Natural killer cell (primary cell): ENCODE data around the gene GLIPR2. TPM values are rescaled to one million over a fixed set of nuclear protein-coding genes. Genes with fewer than 3 reads are reported as not detected.

ENCODE experiments used
- ATAC-seq, 3 donors: fragments of 150-1000 bp in 2 of 3; fragments of 200-7000 bp in 1 of 3; cut with Tn5 transposase; 1 replicate in 1 of 3; 2 replicates in 2 of 3; pipeline ENCODE4 v1.10.0; 2021; ENCODE audit warnings: mild to moderate bottlenecking in 2 of 3, moderate library complexity in 2 of 3
- DNase-seq, 2 donors: peaks; one replicate each; pipeline versions ENCODE4 v3.0.0 to v3.0.0-alpha.2; 2013 to 2021; ENCODE audit warnings: mixed read lengths in 1 of 2
- H3K27ac ChIP-seq: one replicate; pipeline ENCODE4 v1.5.1; 2013; ENCODE audit warnings: mild to moderate bottlenecking, low read length
- H3K27me3 ChIP-seq: one replicate; pipeline ENCODE4 v1.6.1; 2013; ENCODE audit warnings: low read length; ENCODE audit not compliant: control insufficient read depth, insufficient read depth
- H3K36me3 ChIP-seq: one replicate; pipeline ENCODE4 v1.6.1; 2013; ENCODE audit warnings: low read length; ENCODE audit not compliant: control insufficient read depth, insufficient read depth
- H3K4me1 ChIP-seq: one replicate; pipeline ENCODE4 v1.6.1; 2013; ENCODE audit warnings: low read length; ENCODE audit not compliant: control insufficient read depth, insufficient read depth
- H3K4me3 ChIP-seq: one replicate; pipeline ENCODE4 v1.5.1; 2013; ENCODE audit warnings: low read length
- H3K9me3 ChIP-seq: one replicate; pipeline ENCODE4 v1.6.1; 2013; ENCODE audit warnings: low read length; ENCODE audit not compliant: control insufficient read depth, insufficient read depth
- H3K27ac Mint-ChIP-seq, 2 donors: one replicate each; pipeline ENCODE4 v1.8.0; 2022; ENCODE audit warnings: mild to moderate bottlenecking in 2 of 2, mixed read lengths in 2 of 2, moderate library complexity in 1 of 2
- H3K27me3 Mint-ChIP-seq, 2 donors: one replicate each; pipeline ENCODE4 v1.8.0; 2022; ENCODE audit warnings: low read depth in 2 of 2, mixed read lengths in 2 of 2
- H3K36me3 Mint-ChIP-seq: one replicate; pipeline ENCODE4 v1.8.0; 2022; ENCODE audit warnings: mixed read lengths
- H3K4me1 Mint-ChIP-seq, 2 donors: one replicate each; pipeline ENCODE4 v1.8.0; 2022; ENCODE audit warnings: mixed read lengths in 2 of 2
- H3K4me3 Mint-ChIP-seq: one replicate; pipeline ENCODE4 v1.8.0; 2022; ENCODE audit warnings: mild to moderate bottlenecking, moderate library complexity, mixed read lengths
- H3K9me3 Mint-ChIP-seq, 2 donors: one replicate each; pipeline ENCODE4 v1.8.0; 2022; ENCODE audit warnings: mixed read lengths in 2 of 2
- WGBS: methylation state at CpG from one replicate; pipeline ENCODE4 v1.1.7; 2013; ENCODE audit warnings: missing lambda C conversion rate; ENCODE audit not compliant: insufficient coverage; 5-methylcytosine and 5-hydroxymethylcytosine counted together
- intact Hi-C: fragments of 100-400 bp; cut with micrococcal nuclease; formaldehyde crosslinking; loops from one replicate; pipeline ENCODE4 v1.14.2; 2022
- total RNA-seq, 4 donors: library from RNA; stranded (reverse); fragments of 120-200 nt in 1 of 4; gene quantifications; one replicate each; pipeline versions ENCODE4 v1.2.3 to v1.2.4, GENCODE V29; 2013 to 2022
- TF ChIP-seq, protein P1 (sequence below): fragments of 200-600 bp; IDR thresholded peaks from one replicate; pipeline ENCODE4 v1.8.0; 2022; ENCODE audit warnings: antibody characterized with exemption

The GLIPR2 gene
- total RNA-seq, 3 donors from 2014 or later (not counting 1 experiment from before 2014, with no cell fraction given): 124 to 135 (median 125) TPM

- intact Hi-C loops: loop anchor here (5.0 kb wide), 1 partner anchor 37 kb away; no protein-coding TSS in a partner anchor
- Histone ChIP-seq H3K9me3 (no peaks in the 10 kb centered on the region), H3K27ac (peak overlapping the region; percentile 11), H3K36me3 (peaks cover 2% of the 10 kb centered on the region), H3K4me3 (no peak overlapping the region), H3K4me1 (peaks cover 82% of the 10 kb centered on the region), H3K27me3 (no peaks in the 10 kb centered on the region)
- DNase-seq (no peak), ATAC-seq (no peak)
- TF ChIP-seq, protein P1, sequence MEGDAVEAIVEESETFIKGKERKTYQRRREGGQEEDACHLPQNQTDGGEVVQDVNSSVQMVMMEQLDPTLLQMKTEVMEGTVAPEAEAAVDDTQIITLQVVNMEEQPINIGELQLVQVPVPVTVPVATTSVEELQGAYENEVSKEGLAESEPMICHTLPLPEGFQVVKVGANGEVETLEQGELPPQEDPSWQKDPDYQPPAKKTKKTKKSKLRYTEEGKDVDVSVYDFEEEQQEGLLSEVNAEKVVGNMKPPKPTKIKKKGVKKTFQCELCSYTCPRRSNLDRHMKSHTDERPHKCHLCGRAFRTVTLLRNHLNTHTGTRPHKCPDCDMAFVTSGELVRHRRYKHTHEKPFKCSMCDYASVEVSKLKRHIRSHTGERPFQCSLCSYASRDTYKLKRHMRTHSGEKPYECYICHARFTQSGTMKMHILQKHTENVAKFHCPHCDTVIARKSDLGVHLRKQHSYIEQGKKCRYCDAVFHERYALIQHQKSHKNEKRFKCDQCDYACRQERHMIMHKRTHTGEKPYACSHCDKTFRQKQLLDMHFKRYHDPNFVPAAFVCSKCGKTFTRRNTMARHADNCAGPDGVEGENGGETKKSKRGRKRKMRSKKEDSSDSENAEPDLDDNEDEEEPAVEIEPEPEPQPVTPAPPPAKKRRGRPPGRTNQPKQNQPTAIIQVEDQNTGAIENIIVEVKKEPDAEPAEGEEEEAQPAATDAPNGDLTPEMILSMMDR: no peak
- peak overlapping the region; percentile 96 for H3K4me3 Mint-ChIP-seq
- no peaks in the 10 kb centered on the region for H3K36me3 Mint-ChIP-seq
- H3K27ac Mint-ChIP-seq: peak overlapping the region; percentile 93 to 100
- 94% methylated on average over 5 of the region's 5 CpGs for WGBS
- H3K9me3 Mint-ChIP-seq: no peaks in the 10 kb centered on the region
- peaks cover 70 to 77% of the 10 kb centered on the region in 2 donors for H3K4me1 Mint-ChIP-seq
- H3K27me3 Mint-ChIP-seq: no peaks in the 10 kb centered on the region
Observed at GRCh38 chr9:36138901-36139300, 2.4 kb downstream of the GLIPR2 start.

GRCh38 chr9:36140086-36141084 is 3.9 kb downstream of the GLIPR2 start:
- Histone ChIP-seq H3K4me1 (peaks cover 92% of the 10 kb centered on the region), H3K27me3 (no peaks in the 10 kb centered on the region), H3K36me3 (peaks cover 2% of the 10 kb centered on the region), H3K27ac (peak overlapping the region; percentile 86), H3K4me3 (no peak overlapping the region), H3K9me3 (no peaks in the 10 kb centered on the region)
- TF ChIP-seq, protein P1: no peak
- Mint-ChIP-seq H3K4me3 (peak overlapping the region; percentile 96), H3K27me3 (no peaks in the 10 kb centered on the region), H3K27ac (peak overlapping the region; percentile 93 to 100), H3K36me3 (no peaks in the 10 kb centered on the region), H3K4me1 (peaks cover 85 to 92% of the 10 kb centered on the region in 2 donors), H3K9me3 (peaks cover 2% of the 10 kb centered on the region in 2 donors)
- peak in 1 of 2 donors; percentile 59 for DNase-seq
- no peak for ATAC-seq
- intact Hi-C loops: loop anchor here (10.0 kb wide), 1 partner anchor 326 kb away; the partner anchor contains the start of genes HINT2 and SPAG8
- WGBS: 58% methylated on average over 11 of the region's 11 CpGs

- ATAC-seq (no peak), DNase-seq (no peak)
- intact Hi-C loops: loop anchor here (10.0 kb wide), 1 partner anchor 326 kb away; the partner anchor contains the start of genes HINT2 and SPAG8
- peaks cover 93% of the 10 kb centered on the region for H3K4me1 ChIP-seq
- TF ChIP-seq, protein P1: no peak
- WGBS: 94% methylated on average over 4 of the region's 4 CpGs
- H3K36me3 ChIP-seq: peaks cover 3% of the 10 kb centered on the region
- H3K27me3 Mint-ChIP-seq: no peaks in the 10 kb centered on the region
- H3K4me3 ChIP-seq: no peak overlapping the region
- H3K27ac Mint-ChIP-seq: peak overlapping the region; percentile 93 to 100
- peaks cover 94% of the 10 kb centered on the region in 2 donors for H3K4me1 Mint-ChIP-seq
- H3K27me3 ChIP-seq: no peaks in the 10 kb centered on the region
- H3K27ac ChIP-seq: peak overlapping the region; percentile 86
- peaks cover 6% of the 10 kb centered on the region for H3K9me3 ChIP-seq
- no peaks in the 10 kb centered on the region for H3K36me3 Mint-ChIP-seq
- H3K4me3 Mint-ChIP-seq: peak overlapping the region; percentile 96
- peaks cover 4 to 8% of the 10 kb centered on the region in 2 donors for H3K9me3 Mint-ChIP-seq
Observed at GRCh38 chr9:36141288-36141687, 4.8 kb downstream of the GLIPR2 start.
